HFFc6 (cell line): Measurements from ENCODE around the gene MRI1. TPM values are rescaled to one million over a fixed set of nuclear protein-coding genes. Genes with fewer than 3 reads are reported as not detected.
"Not testable (repeated sequence)": the region's sequence is repeated elsewhere in the genome, so short reads cannot be mapped to it uniquely, and the experiment has no call there.

Source experiments
- DNase-seq: peaks from one replicate; pipeline ENCODE4 v3.0.0-alpha.2; 2018
- H3K27ac Mint-ChIP-seq: 2 replicates; pipeline ENCODE4 v1.8.0; 2020; ENCODE audit warnings: mild to moderate bottlenecking, mixed read lengths
- H3K27me3 Mint-ChIP-seq: 2 replicates; pipeline ENCODE4 v1.8.0; 2021; ENCODE audit warnings: mild to moderate bottlenecking, moderate library complexity, mixed read lengths; ENCODE audit not compliant: insufficient read depth
- H3K36me3 Mint-ChIP-seq: 2 replicates; pipeline ENCODE4 v1.8.0; 2021; ENCODE audit warnings: low read depth, mixed read lengths
- H3K4me1 Mint-ChIP-seq: 2 replicates; pipeline ENCODE4 v1.8.0; 2020; ENCODE audit warnings: low read depth, mixed read lengths
- H3K4me3 Mint-ChIP-seq: 2 replicates; pipeline ENCODE4 v1.8.0; 2020; ENCODE audit warnings: mild to moderate bottlenecking, moderate library complexity, mixed read lengths
- H3K9me3 Mint-ChIP-seq: 2 replicates; pipeline ENCODE4 v1.8.0; 2020; ENCODE audit warnings: mild to moderate bottlenecking, mixed read lengths
- total RNA-seq, 6 experiments: library from RNA; stranded (reverse); fragmentation: NEBNext Ultra II Directional; extraction: Animal tissue kit (Norgen Biotek cat#: 25700); gene quantifications; 2 replicates in 1 of 6; 3 replicates in 5 of 6; pipeline ENCODE4 v1.2.3, GENCODE V29; 2021
- TF ChIP-seq, protein P1 (sequence below): fragments of 200-600 bp; sonication (generic); IDR thresholded peaks from 2 replicates; pipeline ENCODE4 v1.5.0; 2021; ENCODE audit warnings: antibody characterized with exemption, mild to moderate bottlenecking

The MRI1 gene
- total RNA-seq, 6 experiments from 2014 or later, result 31.3 to 34.7 (median 31.8) TPM

DNA sequence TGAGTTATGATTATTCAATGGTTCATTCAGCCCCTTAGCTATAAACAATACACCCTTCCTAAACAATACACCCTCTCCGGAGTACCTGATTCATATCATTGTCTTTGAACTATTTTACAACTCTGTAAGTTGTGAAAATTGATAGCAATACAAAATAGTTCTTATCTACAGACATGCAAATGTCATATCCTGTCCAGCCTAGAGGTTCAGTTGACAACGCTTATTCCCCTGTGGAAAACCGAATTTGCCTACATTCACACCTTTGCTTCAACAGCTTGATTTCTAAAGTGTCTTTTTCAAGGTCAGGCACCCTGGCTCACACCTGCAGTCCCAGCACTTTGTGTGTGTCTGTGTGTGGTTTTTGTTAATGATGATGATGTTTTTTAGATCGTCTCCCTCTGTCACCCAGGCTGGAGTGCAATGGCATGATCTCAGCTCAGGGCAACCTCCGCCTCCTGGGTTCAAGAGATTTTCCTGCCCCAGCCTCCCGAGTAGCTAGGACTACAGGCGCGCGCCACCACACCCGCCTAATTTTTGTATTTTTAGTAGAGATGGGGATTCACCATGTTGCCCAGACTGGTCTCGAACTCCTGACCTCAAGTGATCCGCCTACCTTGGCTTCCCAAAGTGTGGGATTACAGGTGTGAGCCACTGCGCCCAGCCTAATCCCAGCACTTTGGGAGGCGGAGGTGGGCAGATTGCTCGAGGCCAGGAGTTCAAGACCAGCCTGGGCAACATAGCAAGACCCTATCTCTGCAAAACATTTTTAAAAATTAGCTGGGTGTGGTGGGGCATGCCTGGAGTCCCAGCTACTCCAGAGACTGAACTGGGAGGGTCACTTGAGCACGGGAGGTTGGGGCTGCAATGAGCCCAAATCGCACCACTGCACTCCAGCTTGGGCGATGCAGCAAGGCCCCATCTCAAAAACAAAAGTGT, 19.5 kb downstream of the MRI1 start:
- Mint-ChIP-seq H3K9me3 (no peaks in the 10 kb centered on the region), H3K27me3 (no peaks in the 10 kb centered on the region; the same call in 1 of the 2 replicates), H3K27ac (no peak overlapping the region), H3K4me1 (peaks cover 33% of the 10 kb centered on the region), H3K36me3 (peaks cover 16% of the 10 kb centered on the region; the same call in 1 of the 2 replicates), H3K4me3 (no peak overlapping the region)
- no peak for DNase-seq
- TF ChIP-seq, protein P1, sequence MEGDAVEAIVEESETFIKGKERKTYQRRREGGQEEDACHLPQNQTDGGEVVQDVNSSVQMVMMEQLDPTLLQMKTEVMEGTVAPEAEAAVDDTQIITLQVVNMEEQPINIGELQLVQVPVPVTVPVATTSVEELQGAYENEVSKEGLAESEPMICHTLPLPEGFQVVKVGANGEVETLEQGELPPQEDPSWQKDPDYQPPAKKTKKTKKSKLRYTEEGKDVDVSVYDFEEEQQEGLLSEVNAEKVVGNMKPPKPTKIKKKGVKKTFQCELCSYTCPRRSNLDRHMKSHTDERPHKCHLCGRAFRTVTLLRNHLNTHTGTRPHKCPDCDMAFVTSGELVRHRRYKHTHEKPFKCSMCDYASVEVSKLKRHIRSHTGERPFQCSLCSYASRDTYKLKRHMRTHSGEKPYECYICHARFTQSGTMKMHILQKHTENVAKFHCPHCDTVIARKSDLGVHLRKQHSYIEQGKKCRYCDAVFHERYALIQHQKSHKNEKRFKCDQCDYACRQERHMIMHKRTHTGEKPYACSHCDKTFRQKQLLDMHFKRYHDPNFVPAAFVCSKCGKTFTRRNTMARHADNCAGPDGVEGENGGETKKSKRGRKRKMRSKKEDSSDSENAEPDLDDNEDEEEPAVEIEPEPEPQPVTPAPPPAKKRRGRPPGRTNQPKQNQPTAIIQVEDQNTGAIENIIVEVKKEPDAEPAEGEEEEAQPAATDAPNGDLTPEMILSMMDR, result no peak

DNA sequence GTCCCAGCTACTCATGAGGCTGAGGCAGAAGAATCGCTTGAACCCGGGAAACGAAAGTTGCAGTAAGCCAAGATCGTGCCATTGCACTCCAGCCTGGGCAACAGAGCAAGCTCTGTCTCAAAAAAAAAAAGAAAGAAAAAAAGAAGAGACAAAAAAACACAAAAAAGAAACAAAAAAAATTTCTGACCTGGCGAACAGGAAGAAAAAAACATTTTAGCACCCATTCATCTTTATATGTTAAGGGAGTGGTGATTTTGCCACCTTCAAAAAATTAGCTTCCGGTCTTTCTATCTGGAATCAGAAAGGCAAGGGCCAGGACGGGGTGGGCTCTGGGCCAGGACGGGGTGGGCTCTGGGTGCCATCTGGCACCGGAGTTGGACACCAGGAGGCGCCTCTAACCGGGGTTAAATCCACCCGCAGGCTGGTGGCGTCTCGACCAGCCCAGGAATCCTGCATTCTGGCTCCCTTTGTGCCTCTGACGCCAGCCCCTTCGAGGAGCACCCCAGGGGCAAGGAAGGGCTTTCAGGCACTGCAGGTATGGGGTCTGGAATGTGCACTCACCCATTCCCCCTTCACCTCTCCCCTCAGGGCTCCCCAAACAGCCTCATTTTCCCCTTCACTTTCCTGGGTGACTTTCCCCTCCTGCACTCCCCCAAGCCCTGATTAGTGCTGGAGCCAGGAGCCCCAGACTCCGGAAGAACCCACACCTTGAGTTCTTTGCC, 20.6 kb downstream of the MRI1 start:
- H3K4me1 Mint-ChIP-seq, result peaks cover 38% of the 10 kb centered on the region
- H3K27ac Mint-ChIP-seq, result peak overlapping the region; percentile 70
- TF ChIP-seq, protein P1, result peak; percentile 86
- H3K9me3 Mint-ChIP-seq, result no peaks in the 10 kb centered on the region
- H3K4me3 Mint-ChIP-seq, result peak overlapping the region; percentile 28
- 0 out of 2 replicates have a peak, but pooled peaks cover 6% of the 10 kb centered on the region for H3K36me3 Mint-ChIP-seq
- peak; percentile 58 for DNase-seq
- no peaks in the 10 kb centered on the region; the same call in 1 of the 2 replicates for H3K27me3 Mint-ChIP-seq

- Mint-ChIP-seq H3K36me3 (0 out of 2 replicates have a peak, but pooled peaks cover 5% of the 10 kb centered on the region), H3K9me3 (no peaks in the 10 kb centered on the region), H3K4me3 (no peak overlapping the region), H3K4me1 (peaks cover 36% of the 10 kb centered on the region), H3K27me3 (peaks cover 2% of the 10 kb centered on the region), H3K27ac (peak overlapping the region; percentile 97)
- DNase-seq, result no peak
- TF ChIP-seq, protein P1, result no peak
Observed at GRCh38 chr19:13788991-13789390, 24.7 kb downstream of the MRI1 start.

- no peak for DNase-seq
Observed at GRCh38 chr19:13790354-13790753, 26.0 kb downstream of the MRI1 start.

DNA sequence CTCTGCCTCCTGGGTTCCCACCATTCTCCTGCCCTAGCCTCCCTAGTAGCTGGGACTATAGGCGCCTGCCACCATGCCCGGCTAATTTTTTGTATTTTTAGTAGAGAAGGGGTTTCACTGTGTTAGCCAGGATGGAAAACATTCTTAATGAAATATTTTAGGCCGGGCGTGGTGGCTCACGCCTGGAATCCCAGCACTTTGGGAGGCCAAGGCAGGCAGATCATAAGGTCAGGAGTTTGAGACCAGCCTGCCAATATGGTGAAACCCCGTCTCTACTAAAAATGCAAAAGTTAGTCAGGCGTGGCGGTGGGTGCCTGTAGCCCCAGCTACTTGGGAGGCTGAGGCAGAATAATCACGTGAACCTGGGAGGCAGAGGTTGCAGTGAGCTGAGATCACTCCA, 29.0 kb downstream of the MRI1 start:
- H3K4me1 Mint-ChIP-seq, result peaks cover 46% of the 10 kb centered on the region
- not testable (repeated sequence) for H3K27me3 Mint-ChIP-seq, H3K9me3 Mint-ChIP-seq, DNase-seq, H3K36me3 Mint-ChIP-seq
- H3K4me3 Mint-ChIP-seq, result peak overlapping the region; percentile 99; the same call in 1 of the 2 replicates
- peak overlapping the region; percentile 99; the same call in 1 of the 2 replicates for H3K27ac Mint-ChIP-seq

More at GRCh38 chr19:13790354-13790753, 26.0 kb downstream of the MRI1 start:
- H3K4me1 Mint-ChIP-seq, result peaks cover 38% of the 10 kb centered on the region
- peaks cover 2% of the 10 kb centered on the region for H3K27me3 Mint-ChIP-seq
- no peaks in the 10 kb centered on the region for H3K9me3 Mint-ChIP-seq
- TF ChIP-seq, protein P1, result no peak
- H3K4me3 Mint-ChIP-seq, result no peak overlapping the region
- H3K27ac Mint-ChIP-seq, result peak overlapping the region; percentile 62
- H3K36me3 Mint-ChIP-seq, result 0 out of 2 replicates have a peak, but pooled peaks cover 5% of the 10 kb centered on the region
